HG03175 (cell line): ENCODE results near the gene CAMSAP1.

Experiments
- ATAC-seq: cut with Tn5 transposase; IDR thresholded peaks from one replicate; pipeline ENCODE4 v1.9.1; 2021; ENCODE audit warnings: mild to moderate bottlenecking, moderate library complexity; ENCODE audit not compliant: unreplicated experiment

Gene CAMSAP1

DNA sequence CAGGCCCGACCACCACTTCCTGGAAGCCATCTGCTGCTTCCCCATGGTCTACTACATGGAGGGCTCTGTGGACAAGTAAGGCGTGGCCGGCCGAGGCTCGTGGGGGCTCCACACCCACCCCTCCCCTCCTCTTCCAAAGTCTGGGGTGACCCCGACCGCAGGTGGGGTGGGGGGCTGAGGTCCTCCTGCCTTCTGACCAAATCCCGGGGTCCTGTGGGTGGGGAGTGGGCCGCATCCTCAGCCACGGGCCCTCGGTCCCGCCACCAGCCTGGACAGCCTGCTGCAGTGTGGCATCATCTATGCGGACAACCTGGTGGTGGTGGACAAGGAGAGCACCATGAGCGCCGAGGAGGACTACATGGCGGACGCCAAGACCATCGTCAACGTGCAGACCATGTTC lies 128.9 kb downstream of the CAMSAP1 start:
- ATAC-seq, result no peak

DNA sequence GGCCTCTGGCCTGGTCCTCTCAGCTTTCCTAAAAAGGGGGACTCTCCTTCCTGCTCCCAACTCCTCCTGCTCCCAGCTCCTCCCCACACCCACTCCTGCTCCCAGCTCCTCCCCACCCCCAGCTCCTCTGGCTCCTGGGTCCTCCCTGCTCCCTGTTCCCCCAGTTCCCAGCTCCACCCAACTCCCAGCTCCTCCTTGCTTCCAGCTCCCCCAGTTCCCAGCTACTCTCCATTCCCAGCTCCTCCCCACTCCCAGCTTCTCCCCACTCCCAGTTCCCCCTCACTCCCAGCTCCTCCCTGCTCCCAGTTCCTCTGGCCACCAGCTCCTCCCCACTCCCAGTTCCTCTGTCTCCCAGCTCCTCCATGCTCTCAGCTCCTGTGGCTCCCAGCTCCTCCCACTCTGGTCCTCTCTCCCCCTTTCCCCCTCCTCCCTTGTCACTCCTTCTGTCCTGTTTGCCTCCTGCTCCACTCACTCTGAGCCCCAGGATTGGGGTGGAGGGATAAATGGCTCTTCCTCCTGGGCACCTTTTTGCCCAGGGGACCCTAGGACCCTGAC lies 129.6 kb downstream of the CAMSAP1 start:
- ATAC-seq, result no peak

DNA sequence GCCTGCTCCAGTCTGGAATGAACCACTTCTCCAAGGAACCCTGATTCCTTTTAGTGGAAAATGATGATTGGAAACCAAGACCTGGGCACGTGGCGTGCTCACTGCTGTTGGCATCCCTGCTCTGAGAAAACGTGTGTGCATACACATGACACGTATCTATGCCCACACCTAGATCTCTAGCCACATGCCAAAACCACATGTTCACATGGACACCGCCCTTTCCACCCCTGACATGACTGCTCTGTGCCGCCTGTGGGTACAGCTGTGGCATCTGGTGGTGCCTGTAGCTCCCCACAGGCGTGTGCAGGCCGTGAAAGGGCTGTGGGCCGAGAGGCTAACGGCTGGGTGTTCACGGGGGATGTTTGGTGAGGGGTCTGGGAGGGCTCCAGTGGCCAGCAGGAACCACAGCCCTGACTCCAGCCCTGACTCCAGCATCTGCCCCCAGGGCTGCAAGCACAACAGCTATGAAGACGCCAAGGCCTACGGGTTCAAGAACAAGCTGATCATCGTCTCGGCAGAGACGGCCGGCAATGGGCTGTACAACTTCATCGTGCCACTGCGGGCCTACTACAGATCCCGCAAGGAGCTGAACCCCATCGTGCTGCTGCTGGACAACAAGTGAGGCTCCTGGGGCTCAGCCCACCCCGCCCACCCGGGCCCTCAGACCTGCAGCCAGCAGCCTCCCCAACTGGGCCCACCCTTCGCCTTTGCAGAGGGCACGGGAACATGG lies 130.3 kb downstream of the CAMSAP1 start:
- ATAC-seq, result no peak

DNA sequence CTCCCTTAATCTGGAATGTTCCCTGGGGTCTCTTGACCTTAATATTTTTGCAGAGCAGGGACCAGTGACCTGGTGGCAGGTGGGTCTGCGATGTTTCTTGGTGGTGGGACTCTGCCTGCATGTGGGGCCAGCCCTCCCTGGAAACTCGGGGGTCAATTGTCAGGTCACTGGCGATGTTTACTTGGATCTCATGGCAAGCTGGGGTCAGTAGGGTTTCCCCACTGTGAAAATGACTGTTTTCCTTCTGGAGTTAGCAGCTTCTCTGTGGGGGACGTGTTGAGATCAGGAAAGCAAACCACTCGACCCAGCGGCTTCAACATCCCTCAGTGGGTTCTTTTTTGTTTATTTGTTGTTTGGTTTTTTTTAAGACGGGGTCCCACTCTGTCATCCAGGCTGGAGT lies 131.4 kb downstream of the CAMSAP1 start:
- ATAC-seq, result no peak

DNA sequence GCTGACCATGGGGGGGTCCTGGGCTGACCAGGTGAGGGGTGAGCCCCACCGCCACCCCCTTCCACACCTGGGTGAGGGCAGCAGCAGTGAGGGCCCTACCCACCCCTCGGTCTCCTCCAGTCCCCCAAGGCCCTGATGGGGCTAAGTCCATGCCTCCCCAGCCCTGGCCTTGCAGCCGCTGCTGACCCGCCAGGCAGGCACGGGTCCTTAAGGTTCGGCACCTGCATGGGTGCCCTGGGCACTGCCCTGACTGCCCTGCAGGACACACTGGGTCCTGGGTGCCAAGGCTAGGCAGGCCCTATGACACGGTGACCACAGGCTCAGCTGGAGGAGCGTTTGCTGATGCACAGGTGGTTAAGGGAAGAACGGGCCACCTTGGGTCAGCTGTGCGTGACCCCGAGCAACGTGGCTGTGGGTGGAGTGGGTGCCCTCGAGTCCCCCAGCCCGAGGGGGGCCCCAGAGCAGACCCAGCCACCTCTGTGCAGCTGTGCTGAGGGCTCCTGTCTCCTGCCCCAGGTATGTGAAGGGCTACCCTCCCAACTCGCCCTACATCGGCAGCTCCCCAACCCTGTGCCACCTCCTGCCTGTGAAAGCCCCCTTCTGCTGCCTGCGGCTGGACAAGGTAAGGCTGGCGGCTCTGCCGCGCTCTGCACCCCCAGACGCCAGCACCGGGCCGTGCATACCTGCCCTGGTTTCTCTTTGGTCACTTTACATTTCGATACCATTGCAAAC lies 132.4 kb downstream of the CAMSAP1 start:
- ATAC-seq, result no peak

DNA sequence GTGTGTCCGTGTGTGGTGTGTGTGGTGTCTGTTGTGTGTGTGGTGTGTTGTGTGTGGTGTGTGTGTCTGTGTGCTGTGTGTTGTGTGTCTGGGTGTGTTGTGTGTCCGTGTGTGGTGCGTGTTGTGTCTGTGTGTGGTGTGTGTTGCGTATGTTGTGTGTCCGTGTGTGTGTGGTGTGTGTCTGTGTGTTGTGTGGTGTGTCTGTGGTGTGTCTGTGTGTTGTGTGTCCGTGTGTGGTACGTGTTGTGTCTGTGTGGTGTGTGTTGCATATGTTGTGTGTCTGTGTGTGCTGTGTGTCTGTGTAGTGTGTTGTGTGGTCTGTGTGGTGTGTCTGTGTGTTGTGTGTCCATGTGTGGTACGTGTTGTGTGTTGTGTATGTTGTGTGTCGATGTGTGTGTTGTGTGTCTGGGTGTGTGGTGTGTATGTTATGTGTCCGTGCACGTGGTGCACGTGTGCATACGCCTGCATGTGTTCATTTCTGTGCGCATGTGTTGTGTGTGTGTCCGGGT lies 133.1 kb downstream of the CAMSAP1 start:
- ATAC-seq, result no peak

DNA sequence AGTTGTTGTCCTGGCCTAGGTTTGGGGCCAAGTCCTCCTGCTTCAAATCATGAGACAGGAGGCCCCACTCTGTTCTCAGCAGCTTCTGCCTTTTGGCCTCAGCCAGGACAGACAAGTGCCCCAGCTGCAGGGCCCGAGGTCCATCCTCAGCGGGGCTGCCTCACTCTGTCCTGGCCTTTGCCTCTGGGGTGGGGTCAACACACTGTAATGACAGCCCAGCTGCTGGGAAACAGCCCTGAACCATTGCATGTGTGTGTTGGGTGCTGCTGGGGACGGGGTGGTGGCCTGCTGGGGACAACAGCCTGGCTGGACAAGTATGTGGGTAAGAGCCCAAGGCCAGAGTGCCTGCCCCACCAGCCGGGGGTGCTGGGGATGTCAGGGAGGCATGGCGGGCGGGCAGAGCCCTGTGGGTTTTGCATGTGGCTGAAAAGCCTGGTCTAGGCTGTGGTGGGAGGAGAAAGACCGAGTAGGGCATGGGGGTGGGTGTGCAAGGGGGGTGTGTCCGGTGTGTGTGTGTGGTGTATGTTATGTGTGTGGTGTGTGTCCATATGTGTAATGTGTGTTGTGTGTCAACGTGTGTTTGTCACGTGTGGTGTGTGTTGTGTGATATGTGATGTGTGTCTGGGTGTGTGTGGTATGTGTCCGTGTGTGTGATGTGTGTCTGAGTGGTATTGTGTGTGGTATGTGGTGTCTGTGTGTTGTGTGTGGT lies 133.7 kb downstream of the CAMSAP1 start:
- no peak for ATAC-seq

DNA sequence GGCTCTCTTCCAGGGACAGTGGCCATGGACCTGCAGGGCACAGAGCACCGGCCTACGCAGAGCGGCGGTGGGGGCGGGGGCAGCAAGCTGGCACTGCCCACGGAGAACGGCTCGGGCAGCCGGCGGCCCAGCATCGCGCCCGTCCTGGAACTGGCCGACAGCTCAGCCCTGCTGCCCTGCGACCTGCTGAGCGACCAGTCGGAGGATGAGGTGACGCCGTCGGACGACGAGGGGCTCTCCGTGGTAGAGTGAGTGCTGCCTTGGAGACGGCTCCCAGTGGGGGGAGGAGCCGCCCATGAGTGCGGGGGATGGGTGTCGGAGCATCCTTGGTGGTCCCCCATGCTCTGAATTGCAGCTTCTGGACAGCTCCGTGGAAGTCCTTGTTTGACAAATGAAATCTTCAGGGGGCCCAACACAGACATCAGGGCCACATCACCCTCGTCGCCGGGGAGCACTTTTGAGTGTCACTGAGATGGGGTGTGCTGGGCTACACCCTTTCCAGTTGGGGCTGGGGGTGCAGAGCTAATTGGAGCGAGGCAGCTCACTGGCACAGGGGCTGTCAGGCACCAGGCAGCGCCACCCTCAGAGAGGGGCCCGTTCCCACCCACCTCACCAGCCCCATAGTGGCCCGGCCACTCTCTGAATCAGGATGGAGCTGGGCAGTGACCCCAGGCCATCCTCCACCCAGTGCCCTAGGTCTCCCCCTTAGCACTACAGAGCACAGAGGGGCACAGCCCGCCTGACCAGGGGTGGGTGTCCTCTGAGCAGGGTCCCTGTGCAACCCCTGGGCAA lies 134.4 kb downstream of the CAMSAP1 start:
- ATAC-seq, result no peak

DNA sequence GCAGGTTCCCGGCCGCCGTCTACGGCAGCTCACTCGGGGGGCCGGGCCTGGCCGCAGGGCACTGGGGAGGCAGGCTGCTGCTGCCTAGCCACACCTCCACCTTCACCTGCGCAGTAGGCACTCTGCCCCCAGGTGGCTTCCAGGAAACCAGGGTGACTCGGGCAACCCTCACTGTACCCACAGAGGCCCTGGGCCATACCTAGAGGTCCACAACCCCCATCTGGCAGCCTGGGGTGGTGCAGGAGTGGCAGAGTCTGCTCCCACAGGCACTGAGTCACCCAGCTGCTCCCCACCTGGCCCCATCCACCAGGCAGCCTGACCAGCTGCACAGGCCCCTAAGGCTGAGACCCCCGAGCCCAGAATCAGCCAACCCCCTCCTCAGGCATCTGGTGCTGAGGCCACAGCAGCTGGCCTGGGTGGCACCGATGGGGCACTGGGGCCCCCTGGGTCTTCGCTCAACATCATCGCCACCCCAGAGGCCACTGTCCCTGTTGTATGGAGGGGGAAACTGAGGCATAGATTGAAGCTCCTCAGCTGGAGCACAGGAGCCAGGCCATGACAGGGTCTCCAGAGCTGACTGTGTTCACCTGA lies 135.2 kb downstream of the CAMSAP1 start:
- ATAC-seq, result no peak

DNA sequence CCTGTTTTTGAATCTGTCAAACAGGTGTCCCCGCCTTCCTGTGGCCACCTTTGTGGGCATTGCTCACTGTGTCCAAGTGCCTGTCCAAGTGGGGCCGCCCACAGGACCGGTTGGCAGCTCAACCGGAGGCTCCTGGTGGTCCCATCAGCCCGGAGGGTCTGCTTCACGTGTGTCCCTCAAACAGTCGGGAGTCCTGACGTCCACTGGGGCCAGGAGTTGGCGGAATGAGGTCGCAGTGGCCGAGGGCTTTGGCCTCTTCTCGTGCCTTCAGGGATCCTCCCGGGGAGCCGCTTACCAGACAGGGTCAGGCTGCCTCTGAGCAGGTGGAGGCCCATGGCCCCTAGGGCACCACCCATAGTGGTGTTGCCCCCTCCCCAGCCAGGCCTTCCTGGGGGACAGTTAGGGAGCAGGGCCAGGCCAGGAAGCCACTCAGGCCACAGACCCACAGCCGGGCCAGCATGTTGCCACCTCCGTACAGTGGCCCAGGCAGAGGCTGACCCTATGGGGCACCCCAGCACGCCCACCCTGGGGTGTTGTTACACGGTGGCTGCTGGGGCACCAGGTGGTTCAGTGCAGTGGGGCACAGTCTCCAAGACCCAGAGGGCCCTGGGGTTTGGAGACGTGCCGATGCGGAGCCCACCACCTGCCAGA lies 135.8 kb downstream of the CAMSAP1 start:
- no peak for ATAC-seq

DNA sequence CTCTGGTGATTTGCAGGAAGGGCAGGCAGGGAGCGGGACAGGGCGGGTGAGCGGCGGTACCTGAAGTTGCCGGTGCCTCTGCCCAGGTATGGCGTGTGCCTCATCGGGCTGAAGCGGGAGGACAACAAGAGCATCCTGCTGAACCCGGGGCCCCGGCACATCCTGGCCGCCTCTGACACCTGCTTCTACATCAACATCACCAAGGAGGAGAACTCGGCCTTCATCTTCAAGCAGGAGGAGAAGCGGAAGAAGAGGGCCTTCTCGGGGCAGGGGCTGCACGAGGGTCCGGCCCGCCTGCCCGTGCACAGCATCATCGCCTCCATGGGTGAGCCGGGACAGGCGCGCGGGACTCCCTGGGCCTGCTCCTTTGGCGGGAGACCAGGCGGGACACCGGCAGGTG lies 136.6 kb downstream of the CAMSAP1 start:
- no peak for ATAC-seq

DNA sequence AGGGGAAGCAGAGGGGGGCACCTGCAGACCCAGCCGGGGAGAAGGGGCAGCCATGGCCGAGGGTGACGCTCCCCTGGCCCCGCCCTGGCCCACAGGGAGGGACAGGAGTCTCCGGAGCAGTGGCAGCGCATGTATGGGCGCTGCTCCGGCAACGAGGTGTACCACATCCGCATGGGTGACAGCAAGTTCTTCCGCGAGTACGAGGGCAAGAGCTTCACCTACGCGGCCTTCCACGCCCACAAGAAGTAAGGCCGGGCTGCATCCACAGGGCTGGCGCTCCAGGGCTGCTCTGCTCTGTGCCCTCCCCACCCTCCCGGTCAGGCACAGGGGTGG lies 137.2 kb downstream of the CAMSAP1 start:
- no peak for ATAC-seq

DNA sequence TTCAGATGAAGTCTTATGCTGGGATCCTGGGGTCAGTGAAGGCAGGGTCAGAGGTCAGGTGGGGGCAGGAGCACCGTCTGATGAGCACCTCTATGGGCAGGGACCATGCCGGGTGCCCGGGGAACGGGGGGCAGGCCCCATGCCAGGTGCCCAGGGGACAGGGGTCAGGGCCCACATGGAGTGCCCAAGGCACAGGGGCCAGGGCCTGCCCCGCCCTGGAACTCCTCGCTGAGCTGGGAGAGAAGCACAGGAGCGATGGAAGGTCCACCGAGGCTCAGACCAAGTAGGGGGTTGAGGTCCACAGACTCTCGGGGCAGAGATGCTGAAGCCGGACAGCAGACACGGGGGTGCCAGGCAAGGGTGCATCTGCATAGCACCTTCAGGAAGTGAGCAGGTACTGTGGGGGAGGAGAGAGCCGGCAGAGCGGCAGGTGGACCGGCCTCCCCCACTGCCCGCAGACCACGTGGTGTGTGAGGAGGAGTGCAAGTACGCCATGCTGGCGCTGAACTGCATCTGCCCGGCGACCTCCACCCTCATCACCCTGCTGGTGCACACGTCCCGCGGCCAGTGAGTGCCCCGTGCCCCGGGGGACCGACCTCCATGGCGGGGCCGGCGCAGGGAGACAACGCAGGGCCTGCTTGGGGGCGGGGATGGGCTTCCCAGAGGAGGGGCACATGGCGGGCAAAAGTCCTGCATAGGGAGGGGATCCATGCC lies 137.7 kb downstream of the CAMSAP1 start:
- no peak for ATAC-seq

DNA sequence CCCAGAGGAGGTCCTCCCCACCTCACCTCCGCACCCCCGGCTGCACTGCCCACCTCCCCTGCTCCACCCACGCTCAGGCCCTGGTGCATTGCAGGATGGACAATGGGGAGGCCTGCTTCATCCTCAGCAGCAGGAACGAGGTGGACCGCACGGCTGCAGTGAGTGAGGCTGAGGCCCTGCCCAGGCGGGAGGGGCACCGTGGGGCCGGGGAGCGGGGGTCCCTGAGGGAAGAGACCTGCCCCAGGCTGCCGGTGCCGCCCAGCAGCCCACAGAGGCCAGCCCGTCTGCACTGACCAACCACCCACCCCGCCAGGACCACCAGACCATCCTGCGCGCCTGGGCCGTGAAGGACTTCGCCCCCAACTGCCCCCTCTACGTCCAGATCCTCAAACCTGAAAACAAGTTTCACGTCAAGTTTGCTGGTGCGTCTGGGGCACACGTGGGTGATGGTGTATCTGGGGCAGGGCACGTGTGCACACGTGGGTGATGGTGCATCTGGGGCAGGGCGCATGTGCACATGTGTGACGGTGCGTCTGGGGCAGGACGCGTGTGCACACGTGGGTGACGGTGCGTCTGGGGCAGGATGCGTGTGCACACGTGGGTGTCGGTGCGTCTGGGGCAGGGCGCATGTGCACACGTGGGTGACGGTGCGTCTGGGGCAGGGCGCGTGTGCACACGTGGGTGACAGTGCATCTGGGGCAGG lies 138.7 kb downstream of the CAMSAP1 start:
- no peak for ATAC-seq

DNA sequence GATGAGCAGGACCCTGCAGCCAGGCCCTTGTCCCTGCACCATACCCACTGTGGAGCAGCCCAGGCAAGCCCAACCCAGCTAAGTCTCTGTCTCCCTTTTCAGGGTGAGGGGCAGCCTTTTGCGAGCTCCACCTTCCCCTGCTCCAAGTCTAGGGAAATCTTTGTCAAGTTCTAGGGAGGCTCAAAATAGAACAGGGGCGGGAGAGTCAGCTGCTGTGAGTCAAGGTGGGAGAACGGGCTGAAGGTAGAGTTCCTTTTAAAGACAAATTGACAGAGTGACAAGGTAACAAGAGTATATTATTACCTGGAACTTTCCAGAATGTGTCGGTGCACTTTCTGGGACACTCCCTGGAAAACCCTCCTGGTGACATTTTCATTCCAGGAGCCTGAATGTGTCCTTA lies 140.6 kb downstream of the CAMSAP1 start:
- ATAC-seq, result no peak

DNA sequence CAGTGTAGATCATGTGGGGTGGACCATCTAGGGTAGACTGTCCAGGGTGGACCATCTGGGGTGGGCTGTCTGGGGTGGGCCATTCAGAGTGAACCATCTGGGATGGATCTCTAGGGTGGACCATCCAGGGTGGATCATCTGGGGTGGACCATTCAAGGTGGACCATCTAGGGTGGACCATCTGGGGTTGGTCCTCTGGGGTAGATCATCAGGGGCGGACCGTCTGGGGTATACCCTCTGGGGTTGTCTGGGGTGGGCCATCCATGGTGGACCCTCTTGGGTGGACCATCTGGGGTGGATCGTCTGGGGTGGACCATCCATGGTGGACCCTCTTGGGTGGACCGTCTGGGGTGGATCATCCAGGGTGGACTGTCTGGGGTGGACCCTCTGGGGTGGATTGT lies 141.1 kb downstream of the CAMSAP1 start:
- ATAC-seq, result no peak

DNA sequence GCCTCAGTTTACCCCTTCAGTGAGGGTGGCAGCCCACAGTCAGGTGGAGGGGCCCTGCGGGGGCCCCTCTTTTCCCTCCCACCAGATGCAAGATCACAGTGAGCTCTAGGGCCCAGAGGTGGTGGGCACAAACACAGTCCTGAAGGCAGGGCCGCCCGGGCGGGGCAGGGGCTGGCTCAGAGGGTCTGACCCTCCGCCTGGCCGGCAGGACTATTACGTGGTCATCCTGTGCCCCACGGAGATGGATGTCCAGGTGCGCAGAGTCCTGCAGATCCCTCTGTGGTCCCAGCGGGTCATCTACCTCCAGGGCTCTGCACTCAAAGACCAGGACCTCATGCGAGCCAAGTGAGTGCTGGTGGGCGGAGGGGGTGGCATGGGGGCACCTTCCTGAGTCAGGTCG lies 141.9 kb downstream of the CAMSAP1 start:
- no peak for ATAC-seq

DNA sequence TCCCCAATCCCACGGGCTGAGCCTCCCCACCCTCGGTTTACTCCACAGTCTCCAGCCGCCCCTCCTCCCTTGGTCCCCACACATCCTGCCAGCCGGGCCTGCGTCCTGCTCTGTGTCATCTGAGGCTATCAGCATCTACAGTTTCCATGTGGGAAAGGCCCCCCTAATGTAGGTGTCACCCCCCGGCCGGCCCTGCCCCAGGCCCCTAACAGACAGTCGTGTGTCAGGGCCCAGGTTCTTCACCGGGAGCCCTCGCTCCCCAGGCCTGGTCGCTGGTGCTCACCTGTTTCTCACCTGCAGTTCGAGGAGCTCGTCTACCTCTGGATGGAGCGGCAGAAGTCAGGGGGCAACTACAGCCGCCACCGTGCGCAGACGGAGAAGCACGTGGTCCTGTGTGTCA lies 142.6 kb downstream of the CAMSAP1 start:
- no peak for ATAC-seq
